Measurements from ENCODE around the gene PCLO.
"Not testable (repeated sequence)": the region's sequence is repeated elsewhere in the genome, so short reads cannot be mapped to it uniquely, and the experiment has no call there.

Gene PCLO

DNA sequence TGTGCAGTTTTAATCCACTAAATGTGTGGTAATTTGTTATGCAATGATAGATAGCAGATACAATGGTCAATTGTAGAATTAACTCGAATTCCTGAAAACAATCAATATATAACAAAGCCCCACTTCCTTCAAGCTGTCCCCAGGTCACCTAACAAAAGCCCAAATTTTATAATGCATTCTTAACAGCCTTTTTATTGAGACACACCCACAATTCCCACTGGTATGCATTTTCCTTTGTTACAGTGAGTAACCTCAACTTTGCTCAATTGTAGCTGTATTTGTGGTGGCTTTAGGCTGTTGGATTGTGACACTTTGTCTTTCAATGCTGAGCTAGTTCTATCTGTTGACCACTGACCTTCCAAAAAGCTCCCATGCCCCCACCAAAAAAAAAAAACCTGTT is 439.3 kb downstream of the PCLO start:
- no peak for DNase-seq

DNA sequence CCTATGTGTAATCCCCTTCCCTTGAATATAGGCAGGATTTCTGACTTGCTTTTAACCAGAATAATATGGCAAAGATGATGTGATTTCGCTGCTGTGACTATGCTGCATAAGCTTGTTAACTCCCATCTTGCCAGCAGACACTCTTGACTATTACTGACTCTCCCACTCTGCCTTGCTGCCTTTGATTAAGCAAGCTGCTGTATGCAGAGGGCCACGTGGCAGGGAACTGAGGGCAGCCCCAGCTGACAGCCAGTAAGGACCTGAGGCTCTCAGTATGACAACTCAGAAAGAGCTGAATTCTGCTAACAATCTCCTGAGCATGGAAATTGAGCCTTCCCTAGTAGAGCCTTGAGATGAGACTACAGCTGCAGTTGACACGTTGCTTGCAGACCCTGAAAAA is 439.7 kb downstream of the PCLO start:
- DNase-seq, result no peak

DNA sequence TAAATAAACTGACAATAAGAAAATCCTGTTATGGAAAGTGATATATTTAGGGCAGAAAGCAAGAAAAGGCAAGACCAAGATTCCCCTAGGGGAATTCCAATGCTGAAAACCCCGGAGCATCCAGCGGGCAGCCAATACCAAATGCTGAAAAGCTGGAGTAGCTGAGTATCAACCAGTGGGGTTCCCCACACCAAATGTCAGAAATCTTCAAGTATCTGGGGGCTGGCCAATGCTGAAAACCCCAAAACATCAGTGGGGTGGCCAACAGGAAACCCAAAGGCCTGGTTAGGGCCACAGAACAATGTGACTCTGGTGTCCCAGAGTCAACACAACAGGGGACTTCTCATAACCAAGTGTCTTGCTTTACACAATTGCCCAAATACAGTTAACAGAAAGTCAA is 447.3 kb downstream of the PCLO start:
- DNase-seq, result no peak

DNA sequence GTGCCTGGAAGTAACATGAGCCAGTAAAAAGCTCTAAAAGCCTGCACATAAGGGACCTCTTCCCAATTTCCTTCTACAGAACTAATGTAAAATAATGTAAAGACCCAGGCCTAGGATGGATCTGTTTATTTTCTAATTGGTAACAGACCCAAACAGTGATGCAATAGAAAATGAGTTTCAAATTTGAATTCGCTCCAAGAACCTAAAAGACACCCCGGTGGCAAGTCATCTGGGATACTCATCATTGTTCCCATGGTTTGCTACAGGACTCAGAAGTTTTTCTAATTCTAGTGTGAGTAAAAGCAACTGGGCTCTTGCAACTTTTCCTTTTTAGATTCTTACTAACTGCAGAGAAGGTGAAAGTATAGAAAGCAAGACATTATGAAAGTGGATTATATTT is 447.8 kb downstream of the PCLO start:
- no peak for DNase-seq

DNA sequence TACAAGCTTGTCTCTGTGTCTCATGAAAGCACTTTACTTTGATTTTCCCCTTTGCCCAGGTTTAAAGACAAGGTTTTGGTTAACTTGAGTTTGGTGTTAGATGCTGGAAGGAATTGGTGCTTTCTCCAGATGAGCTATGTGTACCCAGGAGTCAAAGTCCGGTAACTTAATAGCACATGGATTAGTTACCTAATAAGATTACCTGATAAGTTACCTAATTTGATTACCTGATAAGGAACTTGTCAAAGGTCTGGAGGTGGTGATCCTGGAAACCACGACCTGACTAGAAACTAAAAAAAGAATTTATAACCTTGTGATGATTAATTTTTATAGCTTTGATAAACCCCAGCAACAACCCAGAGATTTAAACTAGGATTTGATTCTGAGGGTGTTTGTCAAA is 449.2 kb downstream of the PCLO start:
- no peak for DNase-seq

DNA sequence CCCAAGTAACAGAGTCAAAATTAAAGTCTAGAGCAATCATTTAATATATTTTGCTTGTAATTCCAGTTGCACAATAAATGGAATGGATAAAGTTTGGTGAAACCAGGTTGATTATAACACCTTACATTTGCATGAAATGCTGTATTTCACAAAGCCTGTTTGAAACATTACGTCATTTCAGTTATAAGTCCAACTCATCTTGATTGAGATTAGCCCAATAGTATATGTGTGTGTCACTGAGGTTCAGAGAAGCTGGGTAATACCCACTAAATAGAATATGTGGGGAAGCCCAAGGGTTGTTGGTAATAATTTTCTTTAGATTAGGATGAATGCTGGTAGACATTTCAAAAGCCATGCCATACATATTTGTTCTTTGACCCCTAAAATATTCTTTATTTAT is 456.3 kb downstream of the PCLO start:
- not testable (repeated sequence) for DNase-seq

DNA sequence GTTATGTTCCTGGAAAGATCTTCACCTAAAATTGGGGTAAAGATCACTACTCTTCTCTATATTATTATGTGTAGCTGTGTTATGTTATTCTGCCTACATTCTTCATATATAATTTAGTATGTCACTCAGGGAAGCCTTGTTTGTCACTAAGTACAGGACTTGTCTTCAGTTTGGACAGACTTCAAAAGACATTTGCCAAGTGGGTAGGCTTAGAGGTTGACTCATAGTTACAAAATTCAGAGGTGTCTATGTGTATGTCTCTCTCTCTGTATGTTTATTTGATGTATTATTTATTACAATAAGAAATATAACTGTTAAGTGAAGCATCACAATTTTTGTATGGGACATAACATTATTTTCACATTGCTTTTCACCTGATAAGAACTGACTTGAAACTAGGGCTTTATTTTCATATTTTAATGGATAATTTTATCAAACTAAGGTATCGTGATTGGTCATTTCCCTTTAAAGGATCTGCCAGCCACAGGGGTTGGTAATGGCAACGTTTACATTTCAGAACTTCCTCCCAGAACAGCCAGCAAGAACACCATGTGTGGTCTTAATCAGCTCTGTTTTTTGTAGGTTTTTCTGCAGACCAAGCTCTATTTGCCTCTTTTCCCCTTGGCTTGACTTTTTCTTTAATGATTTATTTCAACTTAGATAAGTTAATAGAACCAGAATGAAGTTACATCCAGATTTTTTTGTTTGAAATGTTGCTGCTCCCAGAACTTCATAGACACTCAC is 457.0 kb downstream of the PCLO start:
- no peak for DNase-seq

DNA sequence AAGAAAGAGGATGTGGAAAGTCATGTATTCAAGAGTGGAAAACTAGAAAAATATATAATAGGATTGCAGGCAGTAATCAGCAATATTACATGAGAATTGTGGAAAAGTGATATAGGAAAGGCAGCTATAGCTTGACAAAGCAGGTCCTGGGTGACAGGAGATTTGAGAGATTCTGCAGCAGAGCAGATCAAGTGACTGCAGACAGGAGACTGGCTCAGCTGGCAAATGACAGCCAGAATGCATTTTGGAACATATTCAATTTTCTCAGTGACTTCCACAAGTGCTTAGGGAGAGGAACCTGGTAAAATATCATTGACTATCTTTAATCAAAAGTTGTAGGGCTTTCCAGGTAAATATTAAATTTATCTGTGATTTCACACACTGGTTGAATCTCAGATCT is 458.6 kb downstream of the PCLO start:
- no peak for DNase-seq
